Lower leg skin (tissue), 3 donors: Measurements from ENCODE around the gene ZC3H14.

ENCODE experiments used
- POLR2A ChIP-seq, 2 donors: fragments of 450-650 bp; IDR thresholded peaks; one replicate each; pipeline ENCODE4 v1.6.1; 2016 to 2017; ENCODE audit warnings: antibody characterized with exemption in 2 of 2, mild to moderate bottlenecking in 1 of 2, moderate library complexity in 1 of 2
- TF ChIP-seq, protein P1 (sequence below), 3 donors: fragments of 450-650 bp; IDR thresholded peaks; one replicate each; pipeline ENCODE4 v1.5.1; 2016; ENCODE audit warnings: antibody characterized with exemption in 3 of 3, mild to moderate bottlenecking in 3 of 3, moderate library complexity in 2 of 3

DNA sequence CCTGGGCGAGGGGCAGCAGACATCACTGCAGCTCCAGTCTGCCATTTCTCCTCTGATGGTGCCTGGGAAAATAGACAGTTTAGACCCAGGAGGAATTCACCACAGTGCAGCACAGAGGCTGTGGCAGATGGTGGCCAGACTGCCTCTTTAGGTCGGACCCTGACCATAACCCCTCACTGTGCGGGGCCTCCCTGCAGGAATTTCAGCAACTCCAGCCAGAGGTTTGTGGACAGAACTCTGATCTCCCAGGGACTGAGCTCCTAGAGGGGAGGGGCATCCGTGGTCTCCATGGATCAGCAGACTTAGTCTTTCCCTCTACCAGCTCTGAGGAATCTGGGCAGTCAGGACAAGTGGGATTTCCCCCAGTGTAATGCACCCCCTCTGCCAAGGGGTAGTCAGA lies 106.5 kb downstream of the ZC3H14 start:
- TF ChIP-seq, protein P1, sequence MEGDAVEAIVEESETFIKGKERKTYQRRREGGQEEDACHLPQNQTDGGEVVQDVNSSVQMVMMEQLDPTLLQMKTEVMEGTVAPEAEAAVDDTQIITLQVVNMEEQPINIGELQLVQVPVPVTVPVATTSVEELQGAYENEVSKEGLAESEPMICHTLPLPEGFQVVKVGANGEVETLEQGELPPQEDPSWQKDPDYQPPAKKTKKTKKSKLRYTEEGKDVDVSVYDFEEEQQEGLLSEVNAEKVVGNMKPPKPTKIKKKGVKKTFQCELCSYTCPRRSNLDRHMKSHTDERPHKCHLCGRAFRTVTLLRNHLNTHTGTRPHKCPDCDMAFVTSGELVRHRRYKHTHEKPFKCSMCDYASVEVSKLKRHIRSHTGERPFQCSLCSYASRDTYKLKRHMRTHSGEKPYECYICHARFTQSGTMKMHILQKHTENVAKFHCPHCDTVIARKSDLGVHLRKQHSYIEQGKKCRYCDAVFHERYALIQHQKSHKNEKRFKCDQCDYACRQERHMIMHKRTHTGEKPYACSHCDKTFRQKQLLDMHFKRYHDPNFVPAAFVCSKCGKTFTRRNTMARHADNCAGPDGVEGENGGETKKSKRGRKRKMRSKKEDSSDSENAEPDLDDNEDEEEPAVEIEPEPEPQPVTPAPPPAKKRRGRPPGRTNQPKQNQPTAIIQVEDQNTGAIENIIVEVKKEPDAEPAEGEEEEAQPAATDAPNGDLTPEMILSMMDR (IDR thresholded peaks at IDR 0.05), result no peak
- TF ChIP-seq POLR2A (IDR thresholded peaks at IDR 0.05), result no peak
